ENCODE data around the gene APOO.

Gene APOO

DNA sequence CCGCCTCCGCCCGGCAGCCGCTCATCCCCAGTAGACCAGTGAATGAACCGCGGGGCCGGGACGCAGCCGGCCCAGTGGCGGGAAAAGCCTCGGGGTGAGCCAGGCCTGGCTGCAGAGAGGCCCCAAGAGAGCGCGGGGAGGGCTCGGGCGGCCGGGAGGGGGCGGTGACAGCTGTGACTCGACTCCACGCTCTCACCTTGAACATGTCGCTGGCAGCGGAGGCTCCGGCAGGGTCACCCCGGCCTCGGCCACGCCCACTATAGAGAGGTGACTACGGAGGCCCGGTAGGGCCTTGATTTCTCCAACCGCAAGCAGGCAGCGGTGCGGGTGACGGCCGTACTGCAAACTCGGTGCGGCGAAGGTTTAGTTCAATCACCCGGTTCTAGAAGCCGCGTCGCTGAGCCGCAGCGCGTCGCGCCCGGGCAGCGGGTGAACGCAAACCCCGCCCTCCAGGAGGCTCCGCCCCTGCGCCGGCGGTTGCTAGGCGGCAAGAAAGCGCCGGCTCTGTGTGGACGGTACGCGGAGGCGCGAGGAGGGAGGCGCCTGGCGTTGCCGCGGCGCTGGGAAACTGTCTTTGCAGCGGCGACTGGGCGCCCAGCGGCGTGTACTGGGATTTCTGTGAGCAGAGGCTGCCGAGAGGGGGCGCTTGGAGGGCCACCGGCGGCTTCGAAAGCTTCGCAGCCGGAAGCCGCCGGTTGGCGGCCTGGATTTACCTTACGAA lies at the start of gene APOO, which contains the start of gene CXorf58:
TSS of gene APOO (minus strand) at position 441 of the 721 bp plus-strand sequence. CDS start at position 205, 236 bp downstream.
TSS of gene CXorf58 (plus strand) at position 509 of the 721 bp plus-strand sequence. CDS start 2,297 bp downstream, outside the sequence.
- peak; percentile 91 for DNase-seq (ENCODE audit: low spot score)

DNA sequence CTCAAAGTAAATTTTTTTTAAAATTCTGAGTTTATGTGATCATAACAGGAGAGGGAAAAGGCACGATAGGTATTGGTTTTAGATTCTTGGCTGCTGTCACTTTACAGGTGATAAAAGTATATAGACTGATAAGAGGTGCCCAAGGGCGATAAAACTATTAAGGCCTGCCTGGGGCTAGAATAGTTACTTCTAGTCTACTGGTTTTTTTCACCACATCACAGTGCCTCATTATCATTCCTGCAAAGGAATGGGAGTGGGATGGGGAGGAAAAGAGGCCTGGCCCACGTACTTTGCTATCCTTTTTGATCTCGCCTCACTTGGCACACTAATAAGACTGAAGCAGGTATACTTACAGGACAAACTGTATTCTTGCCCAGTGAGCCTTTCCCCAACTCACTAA lies 46.7 kb upstream of the APOO start:
- DNase-seq (ENCODE audit: low spot score) = no peak

GRCh38 chrX:23953908-23954269 lies 46.2 kb upstream of the APOO start:
- no peak for DNase-seq (ENCODE audit: low spot score)

DNA sequence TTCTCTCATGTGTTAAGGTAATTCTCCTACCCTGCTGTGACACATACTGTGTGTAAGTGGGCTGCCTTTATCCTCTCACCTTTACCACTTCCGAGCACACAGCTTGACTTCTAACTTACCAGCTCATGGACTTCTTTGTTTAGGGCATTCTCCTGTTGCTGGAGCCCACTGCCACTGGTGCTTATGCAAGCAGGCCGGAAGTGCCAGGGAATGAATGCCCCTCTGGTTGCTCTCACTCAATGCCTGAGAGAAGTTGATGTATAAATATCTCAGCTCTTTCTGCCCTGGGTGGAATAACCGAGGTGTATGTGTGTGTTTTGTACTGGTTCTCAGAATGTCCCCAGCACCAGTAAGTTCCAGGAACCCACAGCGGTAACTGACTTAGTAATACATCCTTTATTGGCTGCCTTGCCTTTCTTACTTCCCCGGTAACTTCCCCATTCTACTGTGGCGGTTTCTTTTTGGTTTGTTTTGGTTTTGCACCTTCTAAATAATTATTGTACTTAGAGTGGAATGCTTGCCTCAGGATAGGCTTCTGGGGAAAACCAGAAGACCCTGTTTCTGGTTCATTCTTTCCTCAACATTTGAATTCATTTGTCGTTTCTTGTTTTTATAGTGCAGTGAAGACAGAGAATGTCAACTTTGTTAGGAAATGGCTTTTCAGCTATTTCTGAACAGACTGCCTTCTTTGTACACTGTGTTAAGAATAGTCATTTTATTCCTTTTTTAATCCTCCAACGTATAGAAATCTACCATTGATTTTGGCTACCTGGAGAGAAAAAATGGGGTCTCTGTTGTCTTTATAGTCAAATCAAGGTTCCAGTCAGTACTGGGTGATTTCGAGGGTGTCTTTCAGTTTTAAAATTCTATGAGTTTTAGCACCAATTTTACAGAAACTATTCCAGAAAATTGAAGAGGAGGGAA lies 45.5 kb upstream of the APOO start:
- DNase-seq (ENCODE audit: low spot score) = no peak

GRCh38 chrX:23952391-23952790 lies 44.7 kb upstream of the APOO start:
- no peak for DNase-seq (ENCODE audit: low spot score)

GRCh38 chrX:23945206-23945605 lies 37.5 kb upstream of the APOO start:
- DNase-seq (ENCODE audit: low spot score) = no peak

GRCh38 chrX:23944234-23944633 lies 36.5 kb upstream of the APOO start:
- no peak for DNase-seq (ENCODE audit: low spot score)

DNA sequence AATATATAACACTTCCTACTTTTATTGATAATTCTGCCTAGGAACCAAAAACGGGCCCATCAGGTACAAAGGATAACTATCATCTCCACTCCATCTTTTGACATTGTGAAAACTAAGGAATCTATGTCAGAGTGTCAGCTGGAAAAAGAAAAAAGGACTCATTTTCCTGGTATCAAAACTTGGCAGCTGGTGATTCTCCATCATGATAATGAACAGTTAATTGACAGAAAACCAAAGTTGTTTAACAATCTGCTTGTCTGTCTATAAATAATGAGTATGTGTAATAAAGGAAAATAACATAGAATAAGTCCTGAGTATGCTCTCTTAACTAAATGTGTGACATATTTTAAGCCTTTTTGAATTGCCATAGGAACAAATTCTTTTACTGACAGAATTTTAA lies 31.5 kb upstream of the APOO start:
- no peak for DNase-seq (ENCODE audit: low spot score)

GRCh38 chrX:23938690-23939089 lies 31.0 kb upstream of the APOO start:
- no peak for DNase-seq (ENCODE audit: low spot score)

DNA sequence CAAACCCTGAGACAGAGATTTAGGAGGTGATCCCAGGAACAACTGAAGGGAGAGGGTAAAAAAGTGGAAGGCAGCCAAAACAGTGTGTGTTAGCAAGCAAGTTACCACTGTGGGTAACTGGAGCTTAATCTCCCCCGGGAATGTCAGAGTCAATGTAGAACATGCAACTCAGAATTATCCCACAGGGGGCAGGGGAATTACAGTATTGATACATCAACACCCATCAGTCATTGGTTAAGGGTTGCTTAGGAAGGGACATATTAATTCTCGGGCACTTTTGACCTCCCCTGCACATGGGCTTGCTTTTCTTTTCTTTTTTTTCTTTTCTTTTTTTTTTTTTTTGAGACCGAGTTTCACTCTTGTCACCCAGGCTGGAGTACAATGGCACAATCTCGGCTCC lies 29.4 kb upstream of the APOO start:
- DNase-seq (ENCODE audit: low spot score) = no peak

- DNase-seq (ENCODE audit: low spot score) = no peak
Measured at GRCh38 chrX:23936180-23936579, 28.4 kb upstream of the APOO start.

GRCh38 chrX:23935106-23935505 lies 27.4 kb upstream of the APOO start:
- no peak for DNase-seq (ENCODE audit: low spot score)

DNA sequence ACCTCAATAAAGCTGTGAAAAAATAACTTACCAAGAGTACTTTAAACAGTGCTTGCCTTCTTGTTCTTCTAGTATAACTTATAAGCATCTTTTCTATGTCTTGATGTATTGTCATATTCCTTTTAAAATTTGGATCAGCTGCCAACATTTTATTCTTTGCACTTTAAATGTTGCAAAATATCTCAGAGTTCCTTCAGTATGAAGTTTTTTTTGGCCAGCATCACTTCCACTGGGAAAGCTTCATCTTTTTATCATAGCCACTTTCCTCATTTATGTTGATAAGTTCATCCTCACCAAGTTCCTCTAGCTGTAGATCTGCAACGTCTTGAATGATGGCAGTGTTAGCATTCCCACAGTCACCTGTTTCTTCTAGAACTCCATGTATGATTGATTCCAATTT lies 24.3 kb upstream of the APOO start:
- DNase-seq (ENCODE audit: low spot score) = no peak

DNA sequence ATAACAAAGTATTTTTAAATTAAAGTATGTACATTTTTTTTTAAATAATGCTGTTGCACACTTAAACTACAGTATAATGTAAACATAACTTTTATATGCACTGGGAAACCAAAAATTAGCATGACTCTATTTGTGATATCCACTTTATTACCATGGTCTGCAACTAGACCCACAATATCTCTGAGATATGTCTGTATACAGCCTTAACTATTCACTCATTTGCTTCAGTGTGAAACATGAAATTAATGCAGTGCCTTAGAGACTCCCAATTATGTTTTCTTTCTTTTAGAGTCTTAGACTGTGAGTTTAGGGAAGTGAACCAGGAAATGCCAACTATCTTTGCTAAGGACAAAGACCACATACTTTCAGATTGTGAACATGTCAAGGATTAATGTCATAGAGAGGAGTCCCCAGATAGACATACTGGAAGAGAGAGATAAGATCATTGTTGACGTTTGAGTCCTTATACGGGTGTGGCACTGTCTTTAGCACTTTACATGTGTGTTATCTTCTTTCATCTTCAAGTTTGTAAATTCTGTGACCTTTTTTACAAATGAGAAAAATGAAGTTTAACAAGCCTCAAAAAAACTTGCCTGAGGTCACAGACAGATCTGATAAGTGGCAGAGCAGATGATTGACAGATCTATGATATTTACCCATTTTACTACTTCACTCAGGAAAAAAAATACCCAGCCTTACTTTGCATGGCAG lies 23.3 kb upstream of the APOO start:
- DNase-seq (ENCODE audit: low spot score) = no peak

DNA sequence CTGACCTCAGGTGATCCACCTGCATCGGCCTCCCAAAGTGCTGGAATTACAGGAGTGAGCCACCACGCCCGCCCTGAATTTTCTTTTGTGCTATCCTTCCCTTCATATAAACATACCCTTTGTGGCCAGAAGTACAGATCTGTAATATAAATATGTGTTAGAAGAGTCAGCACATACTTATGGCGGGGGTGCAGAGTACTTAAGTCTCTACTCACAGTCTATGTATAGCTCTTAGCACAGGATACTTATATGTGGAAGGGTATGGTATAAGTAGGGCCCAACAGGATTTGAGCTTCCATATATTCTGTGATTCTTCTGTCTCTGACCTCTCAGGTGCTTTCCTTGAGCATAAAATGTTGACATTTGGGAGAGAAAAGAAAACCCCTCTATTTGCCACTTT lies 18.3 kb upstream of the APOO start:
- no peak for DNase-seq (ENCODE audit: low spot score)

DNA sequence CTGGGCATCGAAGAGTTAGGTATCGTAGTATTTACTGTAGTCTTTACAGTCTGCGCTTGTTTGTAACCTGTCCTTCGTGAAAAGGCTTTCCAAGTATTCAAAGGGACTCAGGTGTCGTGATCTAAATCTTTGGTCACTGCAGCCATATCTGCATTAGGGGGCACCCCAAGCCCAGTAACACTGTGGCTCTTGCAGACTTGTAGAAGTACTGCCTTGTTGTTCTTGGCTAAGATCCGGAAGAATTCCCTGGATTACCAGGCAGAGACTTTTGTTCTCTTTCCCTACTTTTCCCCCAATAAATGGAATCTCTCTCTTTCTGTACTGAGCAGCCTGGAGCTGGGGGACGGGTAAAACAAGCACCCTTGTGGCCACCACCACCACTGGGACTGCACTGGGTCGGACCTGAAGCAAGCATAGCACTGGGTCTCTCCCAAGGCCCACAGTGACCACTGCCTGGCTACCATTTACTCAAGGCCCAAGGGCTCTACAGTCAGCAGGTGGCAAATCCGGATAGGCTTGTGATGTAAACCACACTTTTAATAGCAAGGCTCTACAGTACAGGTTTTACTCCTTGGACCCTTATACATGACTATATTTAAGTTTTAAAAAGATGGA lies 12.1 kb upstream of the APOO start:
- DNase-seq (ENCODE audit: low spot score) = no peak

- DNase-seq (ENCODE audit: low spot score) = no peak
Measured at GRCh38 chrX:23919148-23919547, 11.4 kb upstream of the APOO start.

DNA sequence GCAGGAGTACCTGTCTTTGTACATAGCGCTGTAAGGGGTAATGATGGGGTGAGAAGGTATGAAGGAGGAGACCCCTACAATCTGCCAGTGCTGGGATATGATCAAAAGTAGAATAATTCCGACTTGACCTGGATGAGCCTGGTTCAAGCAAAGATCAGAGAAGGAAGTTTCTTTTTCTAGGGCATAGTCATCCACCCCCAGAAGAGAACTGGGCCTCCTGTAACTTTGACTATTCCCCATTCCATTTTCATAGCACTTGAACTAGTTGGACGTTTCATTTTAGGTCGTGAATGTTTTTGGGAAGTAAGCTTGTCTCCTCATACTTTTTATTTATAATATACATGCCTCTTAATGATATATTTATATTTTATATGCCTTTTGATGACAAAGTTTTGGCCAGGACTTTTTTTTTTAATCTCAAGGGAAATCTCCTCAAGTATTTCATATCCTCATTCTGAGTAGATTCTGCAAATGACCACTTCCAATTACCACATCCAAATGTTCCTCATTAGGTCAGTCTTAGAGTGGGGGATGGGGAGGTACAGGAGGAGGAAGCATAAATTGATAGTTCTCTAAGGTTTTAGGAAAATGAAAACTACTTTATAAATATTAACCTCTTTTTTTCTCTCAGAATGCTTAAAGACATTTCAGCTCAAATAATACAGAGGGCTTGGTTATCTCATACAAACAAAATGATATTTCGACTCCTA lies 3.5 kb upstream of the APOO start:
- DNase-seq (ENCODE audit: low spot score) = no peak

- peak; percentile 12 for DNase-seq (ENCODE audit: low spot score)
Measured at GRCh38 chrX:23908219-23909004, 674 bp upstream of the APOO start.

GRCh38 chrX:23907111-23907497 lies 634 bp downstream of the APOO start:
- DNase-seq (ENCODE audit: low spot score) = peak; percentile 20

DNA sequence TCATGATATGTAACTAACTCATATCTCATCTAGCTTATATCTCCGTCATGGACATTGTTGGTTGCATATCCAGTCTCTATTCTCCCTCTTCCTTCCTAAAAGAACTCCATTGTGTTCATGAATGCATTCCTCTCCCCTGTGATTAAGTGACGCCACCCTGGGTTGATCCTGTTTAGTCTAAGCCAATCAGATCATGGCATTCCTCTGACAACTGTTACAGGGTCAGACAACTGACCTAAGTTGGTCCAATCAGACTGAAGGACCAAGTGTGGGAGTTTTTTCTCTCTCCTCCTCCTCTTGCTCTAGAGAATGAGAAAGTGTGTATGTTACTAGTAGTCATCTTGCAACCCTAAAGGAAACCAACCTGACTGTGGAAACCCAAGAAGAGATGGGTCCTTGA lies 3.6 kb downstream of the APOO start:
- peak; percentile 11 for DNase-seq (ENCODE audit: low spot score)
